HG02840 (cell line): ENCODE measurements around the gene CAMKV.
"Not testable (repeated sequence)": the region's sequence is repeated elsewhere in the genome, so short reads cannot be mapped to it uniquely, and the experiment has no call there.

Source experiments
- ATAC-seq: cut with Tn5 transposase; IDR thresholded peaks from one replicate; pipeline ENCODE4 v1.9.1; 2021; ENCODE audit warnings: mild to moderate bottlenecking, moderate library complexity, moderate number of reproducible peaks; ENCODE audit not compliant: unreplicated experiment, low FRiP score

The CAMKV gene

DNA sequence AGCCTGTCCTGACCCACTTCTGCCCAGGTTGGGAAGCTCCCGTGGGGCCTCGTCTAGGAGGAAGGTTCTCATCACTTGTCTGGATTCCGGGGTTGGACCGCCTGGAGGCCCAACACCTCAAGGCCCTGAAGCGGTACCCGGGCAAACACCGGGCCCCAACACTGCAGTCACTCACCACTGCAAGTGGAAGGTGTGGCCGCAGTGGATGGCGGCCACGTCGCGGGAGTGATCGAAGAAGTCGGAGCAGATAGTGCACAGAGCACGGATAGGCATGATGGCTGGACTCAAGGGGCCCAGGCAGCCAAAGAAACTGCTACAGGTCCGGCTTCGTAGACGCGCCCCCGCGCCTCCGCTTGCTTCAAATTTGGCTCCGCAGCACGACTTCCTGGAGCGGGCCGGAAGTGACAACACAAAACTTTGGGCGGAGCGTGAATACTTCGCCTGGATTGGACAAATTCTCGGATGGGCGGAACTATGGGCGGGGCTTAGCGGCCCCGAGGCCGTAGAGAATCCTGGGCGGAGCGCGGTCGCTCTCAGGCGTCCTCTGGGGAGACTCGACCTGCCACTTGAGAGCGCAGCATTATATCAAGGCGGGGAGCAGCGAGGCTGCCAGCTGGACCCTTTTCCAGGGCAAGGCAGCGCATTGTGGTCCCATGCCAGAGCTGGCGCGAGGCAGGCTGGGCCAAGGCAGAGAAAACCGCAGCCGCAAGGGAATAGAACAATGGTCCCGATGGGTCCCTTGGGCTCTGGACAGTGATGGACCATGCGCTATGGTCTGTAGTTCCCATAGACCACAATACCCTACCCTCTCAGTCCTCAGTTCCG is 13.3 kb downstream of the CAMKV start, which contains the start of gene TRAIP:
TRAIP (minus strand) TSS at position 384 of the 825 bp plus-strand sequence; CDS start at position 273, 111 bp downstream.
- ATAC-seq: peak; percentile 93

DNA sequence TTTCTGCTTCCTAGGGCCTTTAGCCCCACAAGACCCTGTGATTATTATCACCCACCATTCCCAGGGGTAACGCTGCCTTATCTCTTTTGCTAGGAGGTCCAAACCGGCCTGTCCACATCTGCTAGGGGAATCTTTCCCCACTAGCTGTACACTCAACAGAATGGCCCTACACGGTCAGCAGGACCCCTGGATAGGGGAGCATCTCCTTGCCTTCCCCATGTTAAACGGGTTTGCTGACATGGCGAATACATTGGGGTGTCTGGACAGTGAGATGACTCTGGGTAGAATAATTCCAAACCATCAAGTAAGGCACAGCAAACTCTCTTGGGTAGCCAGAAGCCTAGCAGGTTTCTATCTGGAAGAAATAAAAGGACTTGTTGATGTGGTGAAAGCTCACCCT is 14.0 kb downstream of the CAMKV start:
- no peak for ATAC-seq

DNA sequence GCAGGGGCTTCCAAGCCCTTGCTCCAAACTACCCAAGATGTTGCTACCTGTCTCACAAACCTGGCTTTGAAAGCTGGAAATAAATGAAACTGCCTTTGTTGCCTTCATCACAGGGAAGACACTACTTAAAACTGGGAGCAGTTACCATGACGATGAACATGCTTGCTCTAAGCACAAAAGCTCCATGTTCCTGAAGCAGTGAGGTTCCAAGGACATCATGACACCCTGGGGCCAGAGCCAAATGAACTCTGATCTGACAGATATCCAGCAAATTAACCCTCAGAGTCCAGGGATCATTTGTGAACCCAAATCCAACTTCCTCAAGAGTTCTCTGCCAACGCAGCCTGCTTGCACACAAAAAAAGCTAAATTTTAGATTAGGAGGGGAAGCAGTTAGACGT is 24.0 kb downstream of the CAMKV start:
- ATAC-seq: no peak

DNA sequence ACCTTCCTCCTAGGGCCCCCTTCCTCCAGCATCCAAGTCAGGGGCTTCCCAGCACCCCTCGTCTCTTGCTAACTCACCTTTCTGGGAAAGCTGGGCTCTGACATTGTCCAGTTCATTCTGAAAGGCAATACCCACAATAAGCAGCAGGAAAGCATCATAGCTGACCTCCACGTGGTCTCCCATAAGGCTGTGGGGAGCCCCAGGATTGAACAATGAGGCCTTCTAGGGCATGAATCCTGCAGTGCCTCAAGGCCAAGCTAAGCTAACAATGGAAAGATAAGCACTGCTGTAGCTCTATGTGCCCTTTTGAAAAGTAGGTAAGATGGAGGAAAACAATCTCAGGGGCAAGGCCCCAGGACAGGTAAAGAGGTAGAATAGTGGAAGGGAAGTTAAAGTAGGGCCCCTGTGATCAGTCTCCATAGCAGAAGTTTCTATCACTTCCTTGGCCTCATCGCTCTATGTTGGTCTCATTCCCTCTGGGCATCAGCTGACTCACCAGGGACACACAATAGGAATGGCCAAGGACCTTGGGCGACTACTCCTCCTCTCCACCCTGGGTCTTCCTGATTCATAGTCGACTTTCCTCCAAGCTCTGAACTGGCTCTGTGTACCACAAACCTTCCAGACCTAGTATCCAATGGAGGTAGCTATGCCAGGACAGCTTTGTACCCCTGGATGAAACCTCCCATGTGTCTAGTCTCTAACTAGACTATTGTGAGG is 25.1 kb downstream of the CAMKV start:
- ATAC-seq: no peak

DNA sequence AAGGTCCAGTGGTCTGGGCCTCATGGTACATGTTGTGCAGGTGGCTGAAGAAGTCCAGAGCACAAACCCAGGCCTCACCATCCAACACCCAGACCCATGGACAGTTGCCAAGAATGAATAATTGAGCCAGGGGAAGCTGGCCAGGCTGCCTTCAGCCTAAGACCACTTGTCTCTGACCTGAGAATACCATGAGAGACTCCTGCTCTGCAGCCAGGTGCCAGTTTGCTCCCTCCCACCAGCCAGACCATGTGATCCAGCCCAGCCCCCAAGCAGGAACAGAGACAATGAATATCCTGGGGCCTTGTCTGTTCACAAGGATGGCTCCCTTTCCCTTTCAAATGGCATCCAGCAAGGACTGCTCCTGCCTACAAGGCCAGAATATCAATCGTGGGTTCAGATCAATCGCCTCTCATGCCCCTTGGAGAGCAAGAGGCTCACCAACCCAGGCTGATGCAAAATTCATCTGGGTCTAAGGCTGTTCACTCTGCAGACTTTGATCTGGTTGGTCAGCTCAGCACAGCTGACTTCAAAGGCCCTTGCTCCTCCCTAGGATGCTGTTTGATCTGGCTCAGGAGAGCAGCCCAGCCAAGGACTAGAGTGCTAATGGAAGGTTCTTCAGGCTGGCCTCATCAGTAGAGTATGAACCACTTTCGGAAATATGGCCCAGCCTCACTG is 26.7 kb downstream of the CAMKV start:
- ATAC-seq: no peak

DNA sequence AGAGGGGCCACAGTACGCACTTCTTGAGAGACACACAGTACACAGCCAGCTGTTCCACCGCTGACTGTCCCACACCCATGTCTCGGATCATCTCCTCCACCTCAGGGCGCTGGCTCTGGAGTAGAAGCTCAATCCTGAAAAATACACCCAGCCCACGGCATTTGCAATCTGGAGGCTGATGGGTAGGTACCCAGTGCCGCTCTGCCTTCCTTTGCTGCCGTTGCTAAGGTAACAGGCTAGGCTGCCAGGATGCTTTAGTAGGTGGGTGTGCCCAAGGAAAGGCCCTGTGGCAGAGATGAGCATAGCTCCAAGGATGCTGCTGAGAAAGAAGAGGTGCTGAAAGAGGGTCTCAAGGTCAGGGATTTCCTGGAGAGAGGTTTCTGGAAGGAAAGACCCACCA is 27.9 kb downstream of the CAMKV start:
- ATAC-seq: no peak

DNA sequence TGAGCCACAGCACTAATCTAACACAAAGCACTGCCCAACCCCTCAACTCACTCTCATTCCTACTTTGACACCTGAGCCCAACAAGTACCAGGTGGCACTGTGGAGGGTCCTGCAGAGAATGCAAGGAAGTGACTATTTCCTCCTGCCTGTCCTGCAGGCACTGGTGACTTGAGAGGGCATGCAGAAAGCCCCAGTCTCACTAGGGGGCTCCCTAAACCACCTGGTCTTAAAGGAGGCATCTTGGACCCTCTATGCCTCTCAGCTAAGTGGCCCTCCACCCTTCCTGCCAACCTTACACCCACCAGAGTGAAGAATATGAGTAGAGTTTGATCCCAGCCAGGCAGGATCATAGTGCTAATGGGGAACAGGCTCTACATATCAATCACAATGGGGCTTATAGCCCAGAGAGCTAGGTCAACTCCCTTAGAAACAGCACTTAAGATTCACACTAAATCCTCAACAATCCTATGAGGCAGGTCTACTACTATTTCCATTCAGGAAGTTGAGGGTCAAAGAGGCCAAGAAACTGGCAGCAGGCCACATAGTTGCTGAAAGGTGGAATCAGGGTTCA is 28.5 kb downstream of the CAMKV start:
- no peak for ATAC-seq

DNA sequence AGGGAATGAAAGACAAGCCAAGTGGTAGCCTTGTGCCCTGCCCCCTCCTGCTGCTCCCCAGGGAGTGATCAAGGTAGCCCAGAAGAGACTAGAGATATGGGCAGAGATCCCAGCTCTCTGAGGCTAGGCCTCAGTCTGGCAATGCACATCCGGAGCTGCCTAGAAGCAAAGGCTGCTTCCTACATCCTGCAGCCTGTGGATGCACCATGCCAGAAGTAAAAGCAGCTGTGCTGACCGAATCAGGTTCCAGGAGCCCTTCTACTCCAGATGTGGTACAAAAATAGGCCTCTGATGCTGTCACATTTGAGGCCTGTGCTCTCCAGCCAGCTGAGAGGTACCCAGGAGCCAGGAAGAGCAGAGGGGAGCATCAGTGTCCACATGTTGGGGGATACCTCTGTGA is 29.3 kb downstream of the CAMKV start:
- ATAC-seq: no peak

DNA sequence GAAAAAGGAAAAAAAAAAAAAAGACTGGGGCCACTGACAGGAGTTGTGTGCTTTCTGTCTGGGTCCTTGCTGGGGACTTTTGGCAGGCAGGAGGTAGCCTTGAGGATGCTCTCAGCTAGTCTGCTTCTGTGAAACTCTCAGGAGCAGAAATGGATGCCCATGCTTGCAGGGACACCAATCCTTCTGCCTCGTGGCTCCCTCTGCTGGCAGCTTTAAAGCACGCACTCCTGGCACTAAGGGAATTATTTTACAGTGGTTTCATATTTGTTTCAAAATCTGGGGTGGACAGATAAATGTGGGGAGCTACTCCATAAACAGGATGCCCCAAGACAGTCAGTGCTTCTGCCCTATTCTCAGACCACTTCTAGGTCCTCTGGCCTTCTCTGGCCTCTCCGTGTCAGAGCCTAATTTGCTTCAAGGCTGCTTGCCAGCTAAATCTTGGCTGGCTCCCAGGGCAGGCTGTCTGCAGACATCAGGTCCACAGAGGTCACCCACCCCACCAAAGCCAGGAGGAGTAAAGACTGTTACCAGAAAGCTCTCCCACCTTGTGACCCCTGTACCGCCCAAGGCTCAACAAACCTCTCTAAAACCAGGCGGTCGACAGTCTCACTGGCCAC is 30.4 kb downstream of the CAMKV start:
- ATAC-seq: no peak

DNA sequence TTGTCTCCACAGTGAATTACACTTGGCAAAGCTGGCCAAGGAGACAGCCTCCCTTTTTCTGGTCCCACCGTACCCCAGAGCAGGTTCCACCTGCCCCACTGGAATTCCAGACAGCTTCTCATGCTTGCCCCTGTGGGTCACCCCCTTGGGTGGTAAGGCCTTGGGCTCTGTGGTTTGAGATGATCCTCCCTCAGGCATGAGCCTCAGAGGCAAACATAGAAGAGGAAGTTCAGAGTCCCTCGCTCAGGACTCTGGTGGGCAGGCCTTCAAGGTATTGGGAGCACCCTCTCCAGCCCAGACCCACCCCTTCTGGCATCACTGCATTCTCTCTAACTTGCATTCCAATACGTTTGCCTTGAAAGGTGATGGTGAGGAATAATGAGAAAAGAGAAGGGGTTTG is 38.4 kb downstream of the CAMKV start:
- no peak for ATAC-seq

DNA sequence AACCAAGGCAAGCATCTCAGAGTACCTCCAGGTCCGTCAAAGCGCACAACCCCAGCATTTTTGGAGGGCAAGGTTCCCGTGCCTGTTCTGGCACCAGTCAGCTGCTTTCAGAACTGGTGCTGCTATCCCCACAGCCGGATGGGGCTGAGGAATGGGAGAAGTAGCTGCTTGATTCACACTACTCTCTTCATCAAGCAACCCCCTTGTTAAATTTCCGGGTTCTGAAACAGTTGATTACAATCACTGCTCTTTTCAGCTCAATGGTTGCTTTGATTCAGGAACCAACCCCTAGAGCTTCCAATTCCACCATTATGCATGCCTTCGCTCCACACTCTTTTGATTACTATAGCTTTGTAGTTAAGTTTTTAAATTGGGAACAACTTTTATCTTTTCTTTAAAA is 43.7 kb downstream of the CAMKV start:
- no peak for ATAC-seq

DNA sequence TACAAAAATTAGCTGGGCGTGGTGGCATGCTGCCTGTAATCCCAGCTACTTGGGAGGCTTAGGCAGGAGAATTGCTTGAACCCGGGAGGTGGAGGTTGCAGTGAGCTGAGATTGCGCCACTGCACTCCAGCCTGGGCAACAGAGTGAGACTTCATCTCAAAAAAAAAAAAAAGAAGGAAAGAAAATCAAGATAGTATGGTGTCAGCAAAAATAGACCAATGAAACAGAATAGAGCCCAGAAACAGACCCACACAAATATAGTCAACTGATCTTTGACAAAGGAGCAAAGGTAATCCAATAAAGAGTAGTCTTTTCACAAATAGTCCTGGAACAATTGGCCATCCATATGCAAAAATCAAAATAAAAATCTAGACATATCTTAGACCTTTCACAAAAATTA is 46.6 kb downstream of the CAMKV start:
- not testable (repeated sequence) for ATAC-seq

DNA sequence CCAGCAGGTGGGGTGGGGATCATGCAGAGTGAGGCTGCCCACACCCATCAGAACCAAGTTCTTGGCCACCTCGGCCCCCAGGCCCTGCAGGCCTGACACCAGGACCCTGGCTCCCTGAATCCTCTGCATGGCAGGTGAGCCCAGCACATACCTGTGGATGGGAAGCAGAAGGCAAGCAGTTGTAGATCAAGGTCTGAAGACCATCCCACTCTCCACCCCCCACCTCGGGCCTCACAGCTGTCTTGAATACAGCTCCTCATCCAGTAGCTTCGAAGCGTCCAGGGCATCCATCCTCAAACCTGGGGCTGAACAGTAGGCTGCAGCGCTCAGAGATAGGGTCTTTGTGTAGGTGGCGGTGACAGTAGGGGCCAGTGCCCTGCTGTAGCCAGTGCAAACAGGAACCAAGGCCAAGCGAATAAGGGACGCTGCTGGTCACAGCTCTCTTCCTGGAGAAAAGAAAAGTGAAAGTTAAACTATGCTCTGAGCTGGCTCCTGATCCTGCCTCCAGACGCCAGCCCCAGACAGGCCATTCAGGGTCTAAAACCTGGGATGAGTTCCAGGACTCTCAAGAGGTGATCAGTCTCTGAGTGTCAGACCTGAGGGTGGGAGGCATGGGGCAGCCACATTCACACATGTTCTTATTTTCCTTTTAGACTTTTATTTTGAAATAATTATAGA is 56.1 kb downstream of the CAMKV start, which contains the start of gene UBA7:
UBA7 (minus strand) TSS at position 457 of the 678 bp plus-strand sequence; CDS start at position 291, 166 bp downstream.
- ATAC-seq: no peak

DNA sequence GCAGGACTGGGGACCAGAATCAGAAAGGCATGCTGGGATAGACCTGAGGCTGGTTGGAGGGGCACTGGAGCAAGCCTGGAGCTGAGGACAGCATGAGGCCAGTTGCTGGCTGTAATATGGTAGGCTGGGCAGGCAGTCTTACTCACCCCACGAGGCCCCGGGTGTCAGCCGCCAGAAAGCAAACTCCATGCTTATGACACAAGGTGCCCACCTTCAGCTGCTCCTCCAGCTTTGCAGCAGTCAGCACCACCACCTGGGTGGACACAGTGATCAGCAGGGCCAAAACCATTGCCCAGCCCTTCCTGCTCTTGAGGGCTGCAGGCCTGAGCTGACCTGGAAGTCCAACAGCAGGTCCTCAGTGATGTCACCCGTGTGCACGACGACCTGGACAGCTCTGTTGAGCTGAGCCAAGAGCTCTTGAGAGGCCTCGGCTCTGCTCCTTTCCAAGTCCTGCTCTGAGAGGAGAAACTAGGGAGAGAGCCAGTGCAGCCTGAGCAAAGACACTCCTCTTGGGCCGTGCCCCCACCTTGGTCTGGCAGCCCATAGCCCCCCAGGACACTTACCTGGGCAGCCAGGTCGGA is 56.7 kb downstream of the CAMKV start:
- ATAC-seq: no peak
